Endothelial cell of umbilical vein (primary cell): Measurements from ENCODE around the gene SPAG9. TPM values are rescaled to one million over a fixed set of nuclear protein-coding genes. Genes with fewer than 3 reads are reported as not detected.

Experiments
- BruUV-seq: library from RNA; stranded (reverse); fragments of 400-500 nt; replicated peaks from 2 replicates; lab custom pipeline; 2021; lab: Mats Ljungman, UMichigan
- CTCF ChIA-PET: fragments of 300-600, 350-600 bp; sonication (Branson Sonifier 250); formaldehyde crosslinking; loops from one replicate; lab custom pipeline; 2021; ENCODE audit warnings: antibody characterized with exemption, inconsistent platforms; lab: Charles Lee
- POLR2A ChIA-PET: fragments of 300-600, 350-600 bp; sonication (Branson Sonifier 250); formaldehyde crosslinking; loops from one replicate; lab custom pipeline; 2021; ENCODE audit warnings: antibody characterized with exemption, inconsistent platforms; lab: Charles Lee
- DNase-seq: peaks from one replicate; pipeline ENCODE4 v3.0.0-alpha.2; 2011; ENCODE audit warnings: low read depth, low spot score
- FAIRE-seq: peaks from 2 replicates; lab custom pipeline; 2011; peaks lifted over from hg19 to GRCh38; lab: Jason Lieb, UNC
- H2AFZ ChIP-seq: 2 replicates; pipeline ENCODE4 v1.6.0; 2012; ENCODE audit warnings: low read depth, low read length, control low read depth, inconsistent platforms
- H3K27ac ChIP-seq: 2 replicates; pipeline ENCODE4 v1.5.1; 2011; ENCODE audit warnings: low read depth, mild to moderate bottlenecking, control low read depth, low read length, moderate library complexity; ENCODE audit not compliant: insufficient read depth
- H3K27me3 ChIP-seq, 2 experiments: 2 replicates each; pipeline versions ENCODE4 v1.6.0 to v1.6.1; 2011; ENCODE audit warnings: low read length in 2 of 2, mixed read lengths in 1 of 2; ENCODE audit not compliant: control insufficient read depth in 2 of 2, insufficient read depth in 2 of 2
- H3K36me3 ChIP-seq, 2 experiments: 2 replicates in 1 of 2; 3 replicates in 1 of 2; pipeline ENCODE4 v1.5.1; 2011; ENCODE audit warnings: low read length in 2 of 2, mild to moderate bottlenecking in 1 of 2, moderate library complexity in 1 of 2; ENCODE audit not compliant: control insufficient read depth in 2 of 2, insufficient read depth in 2 of 2; ENCODE audit errors: extremely low read depth in 1 of 2
- H3K4me1 ChIP-seq: 3 replicates; pipeline ENCODE4 v1.5.1; 2011; ENCODE audit warnings: mild to moderate bottlenecking, low read length; ENCODE audit not compliant: control insufficient read depth, insufficient read depth; ENCODE audit errors: extremely low read depth
- H3K4me2 ChIP-seq: 2 replicates; pipeline ENCODE4 v1.6.1; 2011; ENCODE audit warnings: low read length, control low read depth, mixed read lengths; ENCODE audit not compliant: insufficient read depth
- H3K4me3 ChIP-seq, 3 experiments: fragments of 200-600 bp in 1 of 3; sonication (generic), shearing (Covaris generic) in 1 of 3; replicated peaks in 1 of 3; 2 replicates each; pipeline ENCODE4 v1.5.1; 2011 to 2016; ENCODE audit warnings: control low read depth in 3 of 3, low read length in 3 of 3, mild to moderate bottlenecking in 2 of 3, inconsistent platforms in 1 of 3, low read depth in 1 of 3, moderate library complexity in 1 of 3; ENCODE audit not compliant: insufficient read depth in 1 of 3
- H3K79me2 ChIP-seq: 2 replicates; pipeline ENCODE4 v1.6.0; 2012; ENCODE audit warnings: low read length, inconsistent platforms; ENCODE audit not compliant: control insufficient read depth, insufficient read depth
- H3K9ac ChIP-seq: replicated peaks from 2 replicates; pipeline ENCODE3; 2011; ENCODE audit warnings: low read length, control low read depth; ENCODE audit not compliant: insufficient read depth; ENCODE audit errors: extremely low read depth
- H3K9me1 ChIP-seq: replicated peaks from 3 replicates; pipeline ENCODE4 v1.6.0; 2011; ENCODE audit warnings: mild to moderate bottlenecking, low read length; ENCODE audit not compliant: control insufficient read depth, insufficient read depth; ENCODE audit errors: extremely low read depth
- H3K9me3 ChIP-seq: replicated peaks from 2 replicates; pipeline ENCODE4 v1.5.1; 2012; ENCODE audit warnings: low read length, inconsistent platforms; ENCODE audit not compliant: control insufficient read depth, insufficient read depth
- H4K20me1 ChIP-seq: replicated peaks from 2 replicates; pipeline ENCODE3; 2011; ENCODE audit warnings: mild to moderate bottlenecking, low read length; ENCODE audit not compliant: control insufficient read depth, insufficient read depth; ENCODE audit errors: extremely low read depth
- GATA2 ChIP-seq: IDR thresholded peaks from 2 replicates; pipeline ENCODE4 v1.7.0; 2011; ENCODE audit warnings: low read depth, mild to moderate bottlenecking, moderate library complexity, mixed read lengths, low read length; ENCODE audit not compliant: insufficient read length, insufficient read depth
- JUN ChIP-seq: IDR thresholded peaks from 2 replicates; pipeline ENCODE4 v1.6.1; 2011; ENCODE audit warnings: borderline replicate concordance, low read depth; ENCODE audit not compliant: insufficient read length, insufficient read depth
- dilution Hi-C: fragments of 300-500 bp; cut with MboI; formaldehyde crosslinking; loops from one replicate; pipeline ENCODE4 v1.15.0; 2019; ENCODE audit warnings: low sequenced_read_pairs; ENCODE audit not compliant: extremely low pct_ligation_motif_present
- intact Hi-C: fragments of 100-400 bp; cut with micrococcal nuclease; formaldehyde crosslinking; loops from one replicate; pipeline ENCODE4 v1.10.0; 2022
- polyA plus RNA-seq, 4 experiments: library from polyadenylated mRNA; depleted of rRNA in 3 of 4; stranded (reverse) in 3 of 4; unstranded in 1 of 4; fragments of >200 nt; gene quantifications; 2 replicates each; pipeline versions ENCODE4 v1.2.1 to v1.2.3, GENCODE V29; 2011 to 2012; ENCODE audit warnings: missing spikeins in 1 of 4
- total RNA-seq: library from RNA; stranded (reverse); gene quantifications from 2 replicates; pipeline ENCODE4 v1.2.3, GENCODE V29; 2021
- TF ChIP-seq, protein P1 (sequence below), 2 donors: IDR thresholded peaks; 1 replicate in 1 of 2; 2 replicates in 1 of 2; pipeline ENCODE4 v1.5.1; 2011; ENCODE audit warnings: low read length in 2 of 2, mild to moderate bottlenecking in 2 of 2, moderate library complexity in 2 of 2, control low read depth in 1 of 2, inconsistent platforms in 1 of 2, low read depth in 1 of 2; ENCODE audit not compliant: insufficient read depth in 1 of 2; ENCODE audit errors: extremely low read depth in 1 of 2

SPAG9 gene
- total and polyA plus RNA-seq, 2 donors (not counting 3 experiments of a cell fraction or from before 2014, with no cell fraction given) = 16.5 to 75.0 TPM

DNA sequence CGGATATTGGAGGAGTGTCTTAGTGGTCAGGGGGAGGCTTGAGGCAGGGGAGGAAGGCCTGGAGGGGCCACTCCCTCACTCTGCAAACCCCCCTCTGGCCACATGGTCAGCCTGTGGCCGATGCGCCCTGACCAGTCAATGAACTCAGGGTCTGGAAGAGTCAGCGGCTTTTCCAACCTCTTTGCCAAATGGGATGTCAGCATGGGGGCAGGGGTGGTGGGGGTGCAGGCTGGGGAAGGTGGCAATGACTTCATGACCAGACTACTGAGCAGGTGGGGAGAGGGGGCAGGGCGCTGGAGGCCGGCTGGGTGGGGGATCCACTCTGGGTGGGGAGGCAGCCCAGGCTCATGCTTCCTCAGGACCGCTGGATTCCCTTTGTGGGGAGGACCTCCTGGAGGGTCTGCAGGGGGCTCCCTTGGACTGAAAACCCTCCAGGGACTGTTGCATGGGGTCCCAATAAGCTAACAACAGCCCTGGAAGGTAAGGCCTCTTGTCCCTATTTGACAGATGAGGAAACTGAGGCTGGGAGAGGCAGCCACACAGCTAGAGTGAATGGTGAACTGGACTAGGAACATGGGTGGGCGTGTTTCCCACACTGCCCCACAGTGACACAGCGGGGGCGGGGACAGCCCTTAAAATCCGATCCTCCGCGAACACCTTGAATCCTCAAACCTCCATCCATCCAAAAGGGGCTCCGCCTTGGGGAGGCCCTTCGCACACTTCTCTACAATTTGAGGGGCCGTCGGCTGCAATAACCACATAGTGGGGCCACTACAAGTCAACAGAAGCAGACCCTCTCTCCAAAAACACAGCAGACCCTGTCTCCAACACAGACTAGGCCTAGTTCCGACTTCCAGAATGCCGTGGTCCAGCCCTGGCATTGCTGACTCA lies 173.5 kb downstream of the SPAG9 start:
- CTCF ChIA-PET = interaction anchor here (1.3 to 12.5 kb wide), 4 partner anchors 9 to 130 kb away, joined by 3 to 343 read pairs (median 78); partner anchors contain the start of gene TOB1
- H3K4me2 ChIP-seq = no peak overlapping the region
- no peaks in the 10 kb centered on the region for H3K79me2 ChIP-seq
- no TSS peak for BruUV-seq
- dilution Hi-C loops (no loop called here), intact Hi-C loops (no loop called here)
- no peak overlapping the region for H3K4me3 ChIP-seq
- no peaks in the 10 kb centered on the region for H4K20me1 ChIP-seq
- H3K4me1 ChIP-seq = peaks cover 4% of the 10 kb centered on the region
- no peak overlapping the region for H3K9ac ChIP-seq
- H3K27ac ChIP-seq = no peak overlapping the region
- H3K9me1 ChIP-seq = no peaks in the 10 kb centered on the region
- no peak for DNase-seq
- POLR2A ChIA-PET = interaction anchor here (3.7 kb wide), 1 partner anchor 81 kb away, joined by 17 read pairs; the partner anchor contains the start of gene TOB1
- no peaks in the 10 kb centered on the region for H3K27me3 ChIP-seq
- FAIRE-seq = no peak
- H3K36me3 ChIP-seq = no peaks in the 10 kb centered on the region
- no peaks in the 10 kb centered on the region for H3K9me3 ChIP-seq
- no peak overlapping the region for H2AFZ ChIP-seq
- TF ChIP-seq, protein P1, sequence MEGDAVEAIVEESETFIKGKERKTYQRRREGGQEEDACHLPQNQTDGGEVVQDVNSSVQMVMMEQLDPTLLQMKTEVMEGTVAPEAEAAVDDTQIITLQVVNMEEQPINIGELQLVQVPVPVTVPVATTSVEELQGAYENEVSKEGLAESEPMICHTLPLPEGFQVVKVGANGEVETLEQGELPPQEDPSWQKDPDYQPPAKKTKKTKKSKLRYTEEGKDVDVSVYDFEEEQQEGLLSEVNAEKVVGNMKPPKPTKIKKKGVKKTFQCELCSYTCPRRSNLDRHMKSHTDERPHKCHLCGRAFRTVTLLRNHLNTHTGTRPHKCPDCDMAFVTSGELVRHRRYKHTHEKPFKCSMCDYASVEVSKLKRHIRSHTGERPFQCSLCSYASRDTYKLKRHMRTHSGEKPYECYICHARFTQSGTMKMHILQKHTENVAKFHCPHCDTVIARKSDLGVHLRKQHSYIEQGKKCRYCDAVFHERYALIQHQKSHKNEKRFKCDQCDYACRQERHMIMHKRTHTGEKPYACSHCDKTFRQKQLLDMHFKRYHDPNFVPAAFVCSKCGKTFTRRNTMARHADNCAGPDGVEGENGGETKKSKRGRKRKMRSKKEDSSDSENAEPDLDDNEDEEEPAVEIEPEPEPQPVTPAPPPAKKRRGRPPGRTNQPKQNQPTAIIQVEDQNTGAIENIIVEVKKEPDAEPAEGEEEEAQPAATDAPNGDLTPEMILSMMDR (IDR thresholded peaks at IDR 0.05; ENCODE audit: extremely low read depth in 1 of 2, insufficient read depth in 1 of 2, low read depth in 1 of 2, low read length in 2 of 2) = no peak
- TF ChIP-seq GATA2 (no peak), JUN (no peak)
